GM18511 (cell line): ENCODE measurements around the gene ATAD3C.
"Not testable (repeated sequence)": the region's sequence is repeated elsewhere in the genome, so short reads cannot be mapped to it uniquely, and the experiment has no call there.

Experiments
- ATAC-seq: cut with Tn5 transposase; IDR thresholded peaks from one replicate; pipeline ENCODE4 v1.9.1; 2021; ENCODE audit warnings: mild to moderate bottlenecking, moderate library complexity; ENCODE audit not compliant: unreplicated experiment

Gene ATAD3C

DNA sequence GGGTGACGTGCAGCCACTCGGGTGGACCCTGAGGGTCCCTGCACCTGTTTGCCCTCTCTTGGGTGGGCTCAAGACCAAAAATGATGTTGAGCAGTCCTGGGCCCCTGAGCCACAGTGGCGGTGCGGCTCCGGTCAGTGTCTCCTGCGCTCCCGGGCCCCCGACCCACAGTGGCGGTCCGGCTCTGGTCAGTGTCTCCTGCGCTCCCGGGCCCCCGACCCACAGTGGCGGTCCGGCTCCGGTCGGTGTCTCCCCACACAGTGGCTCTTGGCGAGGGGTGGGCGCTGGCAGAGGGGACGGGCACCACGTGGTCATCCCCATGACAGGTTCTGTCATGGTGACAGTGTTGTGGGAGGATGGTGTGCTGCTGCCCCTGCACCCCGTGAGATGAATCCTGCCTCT, 44.8 kb downstream of the ATAD3C start:
- ATAC-seq = not testable (repeated sequence)

DNA sequence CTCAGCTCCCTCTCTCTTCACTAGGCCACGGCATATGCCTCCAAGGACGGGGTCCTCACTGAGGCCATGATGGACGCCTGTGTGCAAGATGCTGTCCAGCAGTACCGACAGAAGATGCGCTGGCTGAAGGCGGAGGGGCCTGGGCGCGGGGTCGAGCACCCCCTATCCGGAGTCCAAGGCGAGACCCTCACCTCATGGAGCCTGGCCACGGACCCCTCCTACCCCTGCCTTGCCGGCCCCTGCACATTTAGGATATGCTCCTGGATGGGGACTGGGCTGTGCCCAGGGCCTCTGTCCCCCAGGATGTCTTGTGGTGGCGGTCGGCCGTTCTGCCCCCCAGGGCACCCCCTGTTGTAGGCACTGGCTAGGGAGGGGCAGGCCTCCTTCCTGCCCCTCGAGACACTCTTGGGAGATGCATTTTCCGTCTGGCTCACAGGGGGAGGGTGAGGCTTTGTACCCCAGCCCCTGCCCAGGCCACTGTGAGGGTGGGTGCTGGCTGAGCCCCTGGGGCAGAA, 46.0 kb downstream of the ATAD3C start:
- not testable (repeated sequence) for ATAC-seq

DNA sequence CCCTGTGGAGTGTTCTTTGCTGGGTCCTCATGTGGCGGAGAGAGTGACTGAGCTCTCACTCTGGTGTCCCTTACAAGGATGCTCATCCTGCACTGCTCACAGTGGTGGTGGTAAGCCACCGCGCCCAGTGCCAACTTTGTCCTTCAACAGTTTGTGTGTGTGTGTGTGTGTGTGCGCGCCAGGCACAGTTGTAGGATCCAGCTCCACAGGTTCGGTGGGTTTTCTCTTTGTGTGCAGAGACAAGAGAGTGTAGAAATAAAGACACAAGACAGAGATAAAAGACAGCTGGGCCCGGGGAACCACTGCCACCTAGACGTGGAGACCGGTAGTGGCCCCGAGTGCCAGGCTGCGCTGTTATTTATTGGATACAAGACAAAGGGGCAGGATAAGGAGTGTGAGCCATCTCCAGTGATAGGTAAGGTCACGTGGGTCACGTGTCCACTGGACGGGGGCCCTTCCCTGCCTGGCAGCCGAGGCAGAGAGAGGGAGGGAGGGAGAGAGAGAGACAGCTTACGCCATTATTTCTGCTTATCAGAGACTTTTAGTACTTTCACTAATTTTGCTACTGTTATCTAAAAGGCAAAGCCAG, 55.4 kb downstream of the ATAD3C start:
- ATAC-seq = not testable (repeated sequence)

DNA sequence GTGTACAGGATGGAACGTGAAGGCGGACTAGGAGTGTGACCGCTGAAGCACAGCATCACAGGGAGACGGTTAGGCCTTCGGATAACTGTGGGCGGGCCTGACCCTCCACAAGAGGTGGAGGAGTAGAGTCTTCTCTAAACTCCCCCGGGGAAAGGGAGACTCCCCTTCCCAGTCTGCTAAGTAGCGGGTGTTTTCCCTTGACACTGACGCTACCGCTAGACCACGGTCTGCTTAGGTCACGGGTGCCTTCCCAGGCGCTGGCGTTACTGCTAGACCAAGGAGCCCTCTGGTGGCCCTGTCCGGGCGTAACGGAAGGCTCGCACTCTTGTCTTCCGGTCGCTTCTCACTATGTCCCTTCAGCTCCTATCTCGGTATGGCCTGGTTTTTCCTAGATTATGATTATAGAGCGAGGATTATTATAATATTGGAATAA, 55.9 kb downstream of the ATAD3C start:
- not testable (repeated sequence) for ATAC-seq

DNA sequence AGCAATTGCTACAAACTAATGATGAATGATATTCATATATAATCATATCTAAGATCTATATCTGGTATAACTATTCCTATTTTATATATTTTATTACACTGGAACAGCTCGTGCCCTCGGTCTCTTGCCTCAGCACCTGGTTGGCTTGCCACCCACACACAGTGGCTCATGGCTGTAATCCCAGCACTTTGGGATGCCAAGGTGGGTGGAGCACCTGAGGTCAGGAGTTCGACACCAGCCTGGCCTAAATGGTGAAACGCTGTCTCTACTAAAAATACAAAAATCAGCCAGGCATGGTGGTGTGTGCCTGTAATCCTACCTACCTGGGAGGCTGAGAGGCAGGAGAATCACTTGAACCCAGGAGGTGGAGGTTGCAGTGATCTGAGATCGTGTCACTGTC, 56.3 kb downstream of the ATAD3C start:
- ATAC-seq = not testable (repeated sequence)

DNA sequence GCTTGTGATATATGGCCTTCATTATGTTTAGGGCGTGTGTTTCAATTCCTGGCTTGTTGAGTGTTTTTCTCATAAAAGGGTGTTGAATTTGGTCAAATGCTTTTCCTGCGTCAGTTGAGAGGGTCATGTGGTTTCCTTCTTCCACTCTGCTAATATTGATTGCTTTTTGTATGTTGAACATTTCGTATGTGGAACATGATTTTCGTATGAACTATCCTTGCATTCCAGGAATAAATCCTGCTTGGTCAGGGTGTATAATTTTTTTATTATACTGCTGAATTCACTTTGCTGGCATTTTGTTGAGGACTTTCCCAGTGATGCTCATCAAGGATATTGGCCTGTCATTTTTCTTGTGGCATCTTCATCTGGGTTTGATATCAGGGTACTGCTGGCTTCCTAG, 57.8 kb downstream of the ATAD3C start:
- ATAC-seq = no peak

DNA sequence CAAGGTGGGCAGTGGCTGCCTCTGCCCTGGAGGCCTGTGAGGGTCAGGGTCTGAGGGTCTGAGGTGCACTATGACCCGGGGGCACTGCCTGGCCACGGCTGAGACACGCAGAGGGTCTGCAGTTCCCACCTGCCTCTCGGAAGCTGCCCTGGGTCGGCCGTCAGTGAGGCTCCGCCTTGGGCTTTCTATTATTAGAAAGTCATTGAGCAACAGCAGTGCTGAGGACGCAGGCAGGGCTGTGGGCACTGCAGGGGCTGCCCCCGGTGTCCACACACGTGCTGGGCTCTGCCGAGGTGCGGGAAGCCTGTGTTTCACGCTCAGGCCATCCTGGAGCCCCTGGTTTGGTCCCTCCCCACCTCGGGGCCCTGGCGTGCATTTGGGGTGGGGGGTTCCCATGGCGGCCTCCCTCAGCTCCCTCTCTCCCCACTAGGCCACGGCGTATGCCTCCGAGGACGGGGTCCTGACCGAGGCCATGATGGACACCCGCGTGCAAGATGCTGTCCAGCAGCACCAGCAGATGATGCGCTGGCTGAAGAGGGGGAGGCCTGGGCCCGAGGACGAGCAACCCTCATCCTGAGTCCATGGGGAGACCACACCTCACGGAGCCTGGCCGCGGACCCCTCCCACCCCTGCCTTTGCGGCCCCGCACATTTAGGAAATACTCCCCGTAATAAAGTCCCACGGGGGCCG, 59.4 kb downstream of the ATAD3C start:
- ATAC-seq = not testable (repeated sequence)

DNA sequence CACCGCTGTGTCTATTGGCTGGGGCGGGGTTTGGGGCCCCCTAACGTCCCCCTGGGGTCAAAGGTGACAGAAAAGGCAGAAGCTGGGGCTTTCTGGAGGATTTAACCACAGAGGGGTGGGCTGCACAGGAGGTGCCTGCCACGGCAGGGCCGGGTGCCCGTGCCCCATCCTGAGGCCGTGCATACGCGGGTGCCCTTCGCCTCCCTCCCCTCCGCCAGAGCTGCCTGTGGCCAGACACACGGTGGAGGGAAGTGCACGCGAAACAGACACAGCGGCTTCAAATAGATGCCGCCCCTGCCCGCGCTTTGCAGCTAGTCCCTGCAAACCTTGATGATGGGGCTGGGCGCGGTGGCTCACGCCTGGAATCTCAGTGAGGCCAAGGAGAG, 60.0 kb downstream of the ATAD3C start:
- ATAC-seq = not testable (repeated sequence)

DNA sequence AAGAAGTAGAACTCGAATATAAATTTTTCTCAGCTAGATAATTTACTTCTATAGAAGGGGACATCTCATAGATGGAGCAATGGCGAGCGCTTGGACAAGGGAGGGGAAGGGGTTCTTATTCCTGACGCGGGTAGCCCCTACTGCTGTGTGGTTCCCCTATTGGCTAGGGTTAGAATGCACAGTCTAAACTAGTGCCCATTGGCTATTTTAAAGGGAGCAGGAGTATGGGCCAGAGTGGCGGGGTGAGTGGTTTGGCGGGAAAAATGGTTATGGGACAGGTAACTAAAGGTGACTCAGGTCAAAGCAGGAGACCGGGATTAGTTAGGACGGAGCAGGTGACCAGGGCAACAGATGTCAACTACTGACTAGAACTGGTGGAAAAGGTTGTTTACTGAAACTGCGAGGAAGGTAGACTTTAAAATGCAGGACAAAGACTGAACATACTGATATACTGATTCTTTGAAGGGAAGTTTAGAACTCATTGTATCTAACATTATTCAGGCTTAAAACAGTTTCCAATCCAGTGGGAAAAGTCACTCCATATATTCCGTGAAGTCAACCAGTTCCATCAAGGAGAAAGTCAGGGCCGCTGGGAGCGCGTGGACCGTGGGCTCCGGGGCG, 61.5 kb downstream of the ATAD3C start:
- no peak for ATAC-seq

DNA sequence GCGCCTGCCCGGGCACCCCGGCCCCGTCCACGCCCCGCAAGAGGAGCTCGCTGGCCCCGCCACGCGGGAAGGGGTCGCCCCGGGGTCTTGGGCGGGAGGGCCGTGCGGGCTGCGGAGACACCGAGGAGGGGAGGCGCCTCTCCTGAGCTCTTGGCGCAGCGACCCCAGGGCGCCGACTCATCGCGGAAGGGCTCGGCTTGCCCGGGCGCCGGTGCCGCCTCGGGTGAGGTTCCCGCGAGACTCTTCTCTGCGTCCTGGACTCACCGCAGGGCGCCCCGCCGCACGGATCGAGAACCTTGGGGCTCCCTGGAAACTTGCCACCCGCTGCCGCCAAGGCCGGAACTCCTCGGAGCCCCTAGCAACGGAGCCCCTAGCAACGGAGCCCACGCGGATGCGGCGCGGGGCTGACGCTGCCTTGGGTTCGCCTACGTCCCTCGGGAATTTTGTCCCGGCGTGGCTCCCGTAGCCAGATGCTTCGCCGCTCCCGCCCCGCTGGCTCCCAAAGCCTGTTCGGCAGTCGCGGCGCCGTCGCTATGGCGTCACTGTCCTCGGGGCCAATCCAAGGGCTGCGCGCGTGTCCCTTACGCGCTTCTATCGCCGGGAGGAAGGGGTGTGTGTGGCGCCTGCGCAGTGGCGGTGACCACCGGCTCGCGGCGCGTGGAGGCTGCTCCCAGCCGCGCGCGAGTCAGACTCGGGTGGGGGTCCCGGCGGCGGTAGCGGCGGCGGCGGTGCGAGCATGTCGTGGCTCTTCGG, 62.2 kb downstream of the ATAD3C start, which contains the start of gene ATAD3A:
Gene ATAD3A (plus strand): TSS at position 630 of the 753 bp plus-strand sequence. CDS start 107 bp downstream, at position 737.
- ATAC-seq = peak; percentile 89

DNA sequence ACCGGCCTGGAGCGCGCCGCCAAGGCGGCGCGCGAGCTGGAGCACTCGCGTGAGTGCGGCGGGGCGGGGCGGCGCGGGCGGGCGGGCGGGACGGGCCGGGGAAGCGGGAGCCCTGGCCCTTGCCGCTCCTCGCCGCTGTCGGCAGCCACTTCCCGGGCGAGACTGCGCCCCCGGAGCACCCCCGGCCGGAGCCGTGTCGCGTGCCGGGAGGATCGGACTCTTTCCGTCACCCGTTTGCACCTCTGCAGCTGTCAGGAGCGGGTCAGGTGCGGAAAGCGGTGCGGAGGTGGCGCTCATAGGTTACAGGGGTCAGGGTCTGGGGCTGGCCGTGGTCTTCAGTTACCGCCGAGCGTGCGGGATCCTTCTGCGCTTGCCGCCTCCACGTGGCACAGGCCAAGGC, 62.9 kb downstream of the ATAD3C start:
- ATAC-seq = not testable (repeated sequence)

DNA sequence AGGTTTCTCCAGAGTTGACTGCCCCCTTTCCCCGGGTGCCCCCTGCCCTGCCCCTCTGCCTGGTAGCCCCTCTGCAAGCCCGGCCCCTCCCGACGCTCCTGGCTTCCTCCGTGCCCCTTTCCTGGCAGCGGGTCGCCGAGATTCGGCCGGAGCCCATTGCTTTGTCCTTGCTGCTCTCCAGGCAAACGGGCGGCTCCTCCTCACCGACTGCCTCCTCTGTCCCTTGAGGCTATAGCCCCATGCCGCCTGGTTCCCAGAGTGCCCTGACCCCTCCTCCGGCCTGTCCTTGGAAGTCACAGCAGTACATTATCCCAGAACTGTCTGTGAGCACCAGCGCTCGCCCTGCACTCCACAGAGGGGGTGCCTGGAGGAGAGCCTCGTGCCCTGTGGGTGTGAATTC, 64.2 kb downstream of the ATAD3C start:
- not testable (repeated sequence) for ATAC-seq

DNA sequence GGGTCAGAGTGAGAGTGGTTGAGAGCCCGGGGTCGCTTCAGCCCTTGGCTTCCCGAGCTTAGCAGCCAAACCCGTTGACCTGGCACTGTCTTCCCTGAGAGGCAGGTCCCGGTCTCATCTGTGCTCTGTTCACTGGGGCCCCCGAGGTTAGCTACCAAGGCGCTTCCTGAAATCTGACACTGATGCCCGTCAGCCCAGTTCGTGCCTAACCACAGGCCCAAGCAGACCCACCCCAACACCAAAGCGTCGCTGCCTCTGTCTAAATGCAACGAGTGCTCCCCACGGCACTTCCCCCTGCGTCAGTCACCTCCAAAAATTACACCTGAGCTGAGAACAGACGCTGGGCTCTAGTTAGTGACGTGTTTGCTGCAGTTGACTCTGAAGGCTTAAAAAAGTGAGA, 64.9 kb downstream of the ATAD3C start:
- not testable (repeated sequence) for ATAC-seq

DNA sequence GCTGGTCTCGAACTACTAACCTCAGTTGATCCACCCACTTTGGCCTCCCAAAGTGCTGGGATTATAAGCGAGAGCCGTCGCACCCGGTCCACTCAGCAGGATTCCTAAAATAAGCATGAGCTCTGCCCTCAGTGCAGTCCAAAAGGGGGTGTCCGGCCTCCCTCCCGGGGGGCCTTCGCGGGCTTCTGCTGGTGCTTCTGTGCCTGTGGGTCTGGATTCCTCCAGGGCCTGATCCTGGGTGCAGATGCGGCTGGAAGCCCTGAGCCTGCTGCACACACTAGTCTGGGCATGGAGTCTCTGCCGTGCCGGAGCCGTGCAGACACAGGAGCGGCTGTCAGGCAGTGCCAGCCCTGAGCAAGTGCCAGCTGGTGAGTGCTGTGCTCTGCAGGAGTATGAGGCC, 67.4 kb downstream of the ATAD3C start:
- ATAC-seq = not testable (repeated sequence)

DNA sequence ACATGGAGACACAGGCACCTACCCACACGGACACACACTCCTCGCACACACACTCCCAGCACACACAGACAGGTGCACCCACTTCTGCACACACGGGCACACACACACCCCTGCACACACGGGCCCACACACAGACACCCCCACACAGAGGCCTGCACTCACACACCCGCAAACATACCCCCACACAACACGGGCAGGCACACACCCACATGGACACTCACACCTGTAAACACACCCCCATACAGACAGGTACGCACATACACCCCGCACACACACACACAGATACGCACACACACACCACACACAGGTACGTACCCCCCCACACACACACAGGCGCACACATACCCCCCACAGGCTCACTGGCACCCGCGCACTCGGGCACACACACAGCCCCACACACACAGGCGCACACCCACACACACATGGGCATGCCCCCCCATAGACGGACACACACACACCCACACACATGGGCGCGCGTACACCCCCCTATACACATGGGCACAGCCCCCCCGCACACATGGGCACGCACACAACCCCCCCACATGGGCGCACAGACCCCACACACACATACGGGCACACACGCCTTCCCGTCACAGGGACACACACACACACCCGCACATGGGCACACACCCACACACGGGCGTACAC, 68.6 kb downstream of the ATAD3C start:
- no peak for ATAC-seq

DNA sequence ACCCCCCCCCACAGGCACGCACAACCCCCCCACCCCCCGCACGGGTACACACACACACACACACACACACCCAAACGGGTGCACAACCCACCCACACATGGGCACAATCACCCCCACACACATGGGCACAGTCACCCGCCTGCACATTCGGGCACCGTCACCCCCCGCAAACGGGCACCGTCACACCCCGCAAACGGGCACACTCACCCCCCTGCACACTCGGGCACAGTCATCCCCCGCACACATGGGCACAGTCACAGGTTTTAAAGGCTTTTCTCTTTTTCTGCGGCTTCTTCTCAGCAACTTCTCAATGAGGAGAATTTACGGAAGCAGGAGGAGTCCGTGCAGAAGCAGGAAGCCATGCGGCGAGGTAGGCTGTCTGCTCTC, 69.1 kb downstream of the ATAD3C start:
- ATAC-seq = not testable (repeated sequence)
